GM23338 (cell line): Measurements from ENCODE around the gene POP4. TPM values are rescaled to one million over a fixed set of nuclear protein-coding genes. Genes with fewer than 3 reads are reported as not detected.

Experiments
- ATAC-seq: fragments of 200-7000 bp; cut with Tn5 transposase; 3 replicates; pipeline ENCODE4 v1.9.1; 2020
- DNase-seq: peaks from one replicate; pipeline ENCODE4 v3.0.0-alpha.2; 2015; ENCODE audit warnings: low spot score
- H2AFZ ChIP-seq: fragments of 200-600 bp; sonication (generic); 2 replicates; pipeline ENCODE4 v1.8.0; 2016; ENCODE audit warnings: antibody characterized with exemption, mild to moderate bottlenecking, moderate library complexity
- H3F3A ChIP-seq: fragments of 200-600 bp; sonication (generic); replicated peaks from 2 replicates; pipeline ENCODE4 v1.8.0; 2017; ENCODE audit warnings: antibody characterized with exemption, mixed run types, low read depth
- H3K27ac ChIP-seq: fragments of 200-600 bp; sonication (generic); 2 replicates; pipeline ENCODE4 v1.6.1; 2016; ENCODE audit warnings: low read depth
- H3K27me3 ChIP-seq: fragments of 200-600 bp; sonication (generic); 2 replicates; pipeline ENCODE4 v1.8.0; 2016; ENCODE audit warnings: mild to moderate bottlenecking, mixed run types, moderate library complexity; ENCODE audit not compliant: insufficient read depth
- H3K36me3 ChIP-seq: fragments of 200-600 bp; sonication (generic); 2 replicates; pipeline ENCODE4 v1.8.0; 2016; ENCODE audit warnings: mild to moderate bottlenecking; ENCODE audit not compliant: insufficient read depth
- H3K4me1 ChIP-seq: fragments of 200-600 bp; sonication (generic); 2 replicates; pipeline ENCODE4 v1.8.0; 2016; ENCODE audit warnings: mild to moderate bottlenecking, moderate library complexity; ENCODE audit not compliant: insufficient read depth
- H3K4me2 ChIP-seq: fragments of 200-600 bp; sonication (generic); 2 replicates; pipeline ENCODE4 v1.7.1; 2017; ENCODE audit warnings: mixed run types
- H3K4me3 ChIP-seq: fragments of 200-600 bp; sonication (generic); 2 replicates; pipeline ENCODE4 v1.6.1; 2016; ENCODE audit warnings: mixed run types
- H3K79me2 ChIP-seq: fragments of 200-600 bp; sonication (generic); replicated peaks from 2 replicates; pipeline ENCODE4 v1.8.0; 2017; ENCODE audit warnings: mild to moderate bottlenecking; ENCODE audit not compliant: insufficient read depth
- H3K9me2 ChIP-seq: fragments of 200-600 bp; sonication (generic); 2 replicates; pipeline ENCODE4 v1.8.0; 2017; ENCODE audit not compliant: insufficient read depth
- H4K20me1 ChIP-seq: fragments of 200-600 bp; sonication (generic); replicated peaks from 2 replicates; pipeline ENCODE4 v1.8.0; 2017; ENCODE audit warnings: mild to moderate bottlenecking; ENCODE audit not compliant: insufficient read depth
- H3K27ac Mint-ChIP-seq: 2 replicates; pipeline ENCODE4 v1.8.0; 2020; ENCODE audit warnings: inconsistent platforms, mild to moderate bottlenecking, moderate library complexity, mixed read lengths
- H3K27me3 Mint-ChIP-seq: 3 replicates; pipeline ENCODE4 v1.8.0; 2022; ENCODE audit warnings: low read depth, mild to moderate bottlenecking, moderate library complexity, mixed read lengths, inconsistent platforms; ENCODE audit not compliant: insufficient read depth, poor library complexity
- H3K36me3 Mint-ChIP-seq: 3 replicates; pipeline ENCODE4 v1.8.0; 2021; ENCODE audit warnings: low read depth, mild to moderate bottlenecking, inconsistent platforms, moderate library complexity, mixed read lengths
- H3K4me1 Mint-ChIP-seq: 3 replicates; pipeline ENCODE4 v1.8.0; 2020; ENCODE audit warnings: mild to moderate bottlenecking, inconsistent platforms, mixed read lengths
- H3K4me3 Mint-ChIP-seq: 3 replicates; pipeline ENCODE4 v1.8.0; 2021; ENCODE audit warnings: moderate library complexity, mild to moderate bottlenecking, inconsistent platforms, mixed read lengths
- H3K9me3 Mint-ChIP-seq: 3 replicates; pipeline ENCODE4 v1.8.0; 2020; ENCODE audit warnings: moderate library complexity, mild to moderate bottlenecking, inconsistent platforms, mixed read lengths
- CREB1 ChIP-seq: fragments of 250-450 bp; sonication (Bioruptor Pico); IDR thresholded peaks from 2 replicates; pipeline ENCODE4 v1.5.0; 2020; ENCODE audit warnings: low read depth, mild to moderate bottlenecking, moderate library complexity
- CTCF ChIP-seq, 2 experiments: fragments of 200-600 bp in 1 of 2; sonication (generic) in 1 of 2; conservative IDR thresholded peaks; 2 replicates each; pipeline versions ENCODE4 v1.5.1 to v1.6.1; 2016 to 2017; ENCODE audit warnings: antibody characterized with exemption in 2 of 2, low read depth in 2 of 2, mild to moderate bottlenecking in 2 of 2, moderate library complexity in 1 of 2
- ETS1 ChIP-seq: IDR thresholded peaks from 2 replicates; pipeline ENCODE4 v1.6.1; 2016; ENCODE audit warnings: antibody characterized with exemption
- EZH2 ChIP-seq: fragments of 200-600 bp; sonication (generic); IDR thresholded peaks from one replicate; pipeline ENCODE4 v1.8.0; 2017; ENCODE audit warnings: antibody characterized with exemption, mild to moderate bottlenecking, low read depth; ENCODE audit not compliant: unreplicated experiment
- EZH2phosphoT487 ChIP-seq: fragments of 200-600 bp; sonication (generic); IDR thresholded peaks from one replicate; pipeline ENCODE4 v1.8.1; 2018; ENCODE audit warnings: antibody characterized with exemption; ENCODE audit not compliant: unreplicated experiment
- JUNB ChIP-seq: IDR thresholded peaks from one replicate; pipeline ENCODE4 v1.6.1; 2016; ENCODE audit warnings: antibody characterized with exemption; ENCODE audit not compliant: unreplicated experiment
- NANOG ChIP-seq: IDR thresholded peaks from 2 replicates; pipeline ENCODE4 v1.6.1; 2016; ENCODE audit warnings: antibody characterized with exemption, borderline replicate concordance
- POLR2AphosphoS5 ChIP-seq: IDR thresholded peaks from 2 replicates; pipeline ENCODE4 v1.6.1; 2016; ENCODE audit warnings: antibody characterized with exemption, low read depth
- REST ChIP-seq: IDR thresholded peaks from one replicate; pipeline ENCODE4 v1.6.1; 2018; ENCODE audit warnings: antibody characterized with exemption; ENCODE audit not compliant: unreplicated experiment
- STAT1 ChIP-seq: IDR thresholded peaks from one replicate; pipeline ENCODE4 v1.6.1; 2016; ENCODE audit warnings: antibody characterized with exemption; ENCODE audit not compliant: unreplicated experiment
- ZNF114 ChIP-seq: fragments of 250-450 bp; sonication (Bioruptor Pico); IDR thresholded peaks from 2 replicates; pipeline ENCODE4 v1.5.0; 2020; ENCODE audit warnings: mild to moderate bottlenecking, moderate library complexity
- ZNF331 ChIP-seq: fragments of 250-450 bp; sonication (Bioruptor Pico); IDR thresholded peaks from 2 replicates; pipeline ENCODE4 v1.5.0; 2020; ENCODE audit warnings: low read depth, mild to moderate bottlenecking, moderate library complexity
- ZNF462 ChIP-seq: fragments of 250-450 bp; sonication (Bioruptor Pico); IDR thresholded peaks from 2 replicates; pipeline ENCODE4 v1.5.0; 2020; ENCODE audit warnings: mild to moderate bottlenecking, moderate library complexity
- polyA plus RNA-seq: library from polyadenylated mRNA; unstranded; fragments of >200 nt; fragmentation: Nextera tagmentation; extraction: Ambion mirVana; gene quantifications from 2 replicates; pipeline ENCODE4 v1.2.1, GENCODE V29; 2016
- total RNA-seq: library from RNA; depleted of rRNA; stranded (reverse); fragments of >200 nt; shearing (Covaris generic); gene quantifications from 2 replicates; pipeline ENCODE4 v1.2.3, GENCODE V29; 2014

Gene POP4
- total and polyA plus RNA-seq, 2 experiments from 2014 or later, result 37.2 to 58.3 TPM

GRCh38 chr19:29576046-29576606 is 30.0 kb upstream of the POP4 start:
- Mint-ChIP-seq H3K9me3 (peaks cover 4% of the 10 kb centered on the region), H3K27me3 (peaks cover 4% of the 10 kb centered on the region), H3K27ac (no peak overlapping the region), H3K4me1 (peaks cover 18% of the 10 kb centered on the region), H3K36me3 (no peaks in the 10 kb centered on the region), H3K4me3 (no peak overlapping the region)
- Histone ChIP-seq H3K4me1 (peaks cover 11% of the 10 kb centered on the region; the same call in 1 of the 2 replicates), H3K9me2 (no peaks in the 10 kb centered on the region), H3K27ac (no peak overlapping the region), H3F3A (no peaks in the 10 kb centered on the region), H3K27me3 (no peaks in the 10 kb centered on the region), H3K36me3 (no peaks in the 10 kb centered on the region), H3K4me3 (no peak overlapping the region), H2AFZ (peak overlapping the region; percentile 76; the same call in 1 of the 2 replicates), H3K79me2 (no peaks in the 10 kb centered on the region), H3K4me2 (peak overlapping the region; percentile 48; the same call in 1 of the 2 replicates), H4K20me1 (no peaks in the 10 kb centered on the region)
- DNase-seq, result no peak
- peak; percentile 84 for ATAC-seq
- TF ChIP-seq JUNB, result no peak
- no peak for TF ChIP-seq REST
- TF ChIP-seq ZNF331 (CRISPR knock-in tag), result no peak
- TF ChIP-seq CTCF (conservative IDR thresholded peaks at IDR 0.05; ENCODE audit: low read depth in 2 of 2), result no peak
- TF ChIP-seq STAT1, result no peak
- no peak for TF ChIP-seq ETS1
- no peak for TF ChIP-seq ZNF462 (CRISPR knock-in tag)
- no peak for TF ChIP-seq POLR2AphosphoS5
- TF ChIP-seq NANOG, result no peak
- no peak for TF ChIP-seq ZNF114 (CRISPR knock-in tag)
- no peak for TF ChIP-seq CREB1 (CRISPR knock-in tag)
- no peak for TF ChIP-seq EZH2
- TF ChIP-seq EZH2phosphoT487, result no peak
